DND-41 (cell line): Measurements from ENCODE around the gene PRKCD.

Experiments
- EZH2 ChIP-seq: IDR thresholded peaks from 3 replicates; pipeline ENCODE4 v1.6.1; 2012; ENCODE audit warnings: borderline replicate concordance, low read depth, mild to moderate bottlenecking, moderate library complexity, low read length, inconsistent platforms; ENCODE audit not compliant: severe bottlenecking
- TF ChIP-seq, protein P1 (sequence below): IDR thresholded peaks from 2 replicates; pipeline ENCODE4 v1.5.1; 2012; ENCODE audit warnings: borderline replicate concordance, low read length, moderate library complexity, mild to moderate bottlenecking; ENCODE audit not compliant: poor library complexity, severe bottlenecking; ENCODE audit errors: extremely low read depth

DNA sequence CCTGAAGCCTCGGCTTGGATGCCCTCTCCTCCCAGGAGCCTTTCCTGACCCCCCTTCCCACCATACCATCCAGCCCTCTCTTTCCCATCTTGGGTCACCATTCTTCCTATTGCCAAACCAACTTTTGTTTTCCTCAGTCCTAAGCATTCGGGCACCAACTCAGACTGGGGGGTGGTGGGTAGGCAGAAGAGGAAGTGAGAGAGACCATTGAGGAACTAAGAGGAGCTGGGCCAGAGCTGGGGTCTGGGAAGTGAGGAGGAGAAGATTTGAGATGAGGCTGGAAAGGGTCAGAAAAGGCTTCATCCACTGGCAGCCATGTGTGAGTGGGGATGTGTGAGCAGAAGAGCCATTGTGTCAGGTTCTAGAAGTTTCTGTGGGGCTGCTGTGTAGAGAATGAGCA lies 57.1 kb downstream of the PRKCD start:
- TF ChIP-seq, protein P1, sequence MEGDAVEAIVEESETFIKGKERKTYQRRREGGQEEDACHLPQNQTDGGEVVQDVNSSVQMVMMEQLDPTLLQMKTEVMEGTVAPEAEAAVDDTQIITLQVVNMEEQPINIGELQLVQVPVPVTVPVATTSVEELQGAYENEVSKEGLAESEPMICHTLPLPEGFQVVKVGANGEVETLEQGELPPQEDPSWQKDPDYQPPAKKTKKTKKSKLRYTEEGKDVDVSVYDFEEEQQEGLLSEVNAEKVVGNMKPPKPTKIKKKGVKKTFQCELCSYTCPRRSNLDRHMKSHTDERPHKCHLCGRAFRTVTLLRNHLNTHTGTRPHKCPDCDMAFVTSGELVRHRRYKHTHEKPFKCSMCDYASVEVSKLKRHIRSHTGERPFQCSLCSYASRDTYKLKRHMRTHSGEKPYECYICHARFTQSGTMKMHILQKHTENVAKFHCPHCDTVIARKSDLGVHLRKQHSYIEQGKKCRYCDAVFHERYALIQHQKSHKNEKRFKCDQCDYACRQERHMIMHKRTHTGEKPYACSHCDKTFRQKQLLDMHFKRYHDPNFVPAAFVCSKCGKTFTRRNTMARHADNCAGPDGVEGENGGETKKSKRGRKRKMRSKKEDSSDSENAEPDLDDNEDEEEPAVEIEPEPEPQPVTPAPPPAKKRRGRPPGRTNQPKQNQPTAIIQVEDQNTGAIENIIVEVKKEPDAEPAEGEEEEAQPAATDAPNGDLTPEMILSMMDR: no peak
- no peak for TF ChIP-seq EZH2
